Liver (tissue), 9 donors: ENCODE data around the gene SUCLG2. TPM values are rescaled to one million over a fixed set of nuclear protein-coding genes. Genes with fewer than 3 reads are reported as not detected.

ENCODE experiments used
- DNase-seq: peaks from one replicate; pipeline ENCODE4 v3.0.0-alpha.2; 2017; ENCODE audit warnings: low spot score
- H3K27ac ChIP-seq, 2 donors: one replicate each; pipeline ENCODE4 v1.7.0; 2013; ENCODE audit warnings: inconsistent platforms in 2 of 2, low read length in 2 of 2, control low read depth in 1 of 2, low read depth in 1 of 2, mild to moderate bottlenecking in 1 of 2
- H3K27me3 ChIP-seq, 4 donors: one replicate each; pipeline versions ENCODE4 v1.6.1 to v1.7.0; 2013; ENCODE audit warnings: low read length in 3 of 4, inconsistent platforms in 1 of 4, mild to moderate bottlenecking in 1 of 4, moderate library complexity in 1 of 4; ENCODE audit not compliant: control insufficient read depth in 4 of 4, insufficient read depth in 4 of 4
- H3K36me3 ChIP-seq, 4 donors: one replicate each; pipeline versions ENCODE4 v1.6.1 to v1.7.0; 2013; ENCODE audit warnings: low read length in 3 of 4, mild to moderate bottlenecking in 3 of 4, low read depth in 1 of 4, moderate library complexity in 1 of 4; ENCODE audit not compliant: control insufficient read depth in 4 of 4, insufficient read depth in 3 of 4
- H3K4me1 ChIP-seq, 4 donors: one replicate each; pipeline versions ENCODE4 v1.6.1 to v1.7.0; 2013; ENCODE audit warnings: low read length in 3 of 4, mild to moderate bottlenecking in 3 of 4, moderate library complexity in 1 of 4; ENCODE audit not compliant: control insufficient read depth in 4 of 4, insufficient read depth in 4 of 4
- H3K4me3 ChIP-seq, 3 donors: one replicate each; pipeline versions ENCODE4 v1.6.1 to v1.7.0; 2013; ENCODE audit warnings: low read length in 3 of 3, control low read depth in 1 of 3, low read depth in 1 of 3, mild to moderate bottlenecking in 1 of 3
- H3K9ac ChIP-seq, 2 donors: one replicate each; pipeline ENCODE4 v1.7.0; 2013; ENCODE audit warnings: low read length in 2 of 2, mild to moderate bottlenecking in 2 of 2, moderate library complexity in 2 of 2, control low read depth in 1 of 2, low read depth in 1 of 2
- H3K9me3 ChIP-seq, 4 donors: one replicate each; pipeline versions ENCODE4 v1.6.1 to v1.7.0; 2013; ENCODE audit warnings: low read length in 3 of 4; ENCODE audit not compliant: control insufficient read depth in 4 of 4
- EGR1 ChIP-seq, 2 donors: IDR thresholded peaks; 2 replicates each; pipeline ENCODE4 v1.6.1; 2016 to 2018; ENCODE audit warnings: antibody characterized with exemption in 2 of 2, low read depth in 2 of 2
- FOXA1 ChIP-seq: IDR thresholded peaks from 2 replicates; pipeline ENCODE4 v1.6.1; 2016; ENCODE audit warnings: antibody characterized with exemption
- FOXA2 ChIP-seq: IDR thresholded peaks from 2 replicates; pipeline ENCODE4 v1.6.1; 2016; ENCODE audit warnings: antibody characterized with exemption
- GABPA ChIP-seq, 2 donors: IDR thresholded peaks in 1 of 2; conservative IDR thresholded peaks in 1 of 2; 2 replicates each; pipeline ENCODE4 v1.6.1; 2016; ENCODE audit warnings: antibody characterized with exemption in 2 of 2, mild to moderate bottlenecking in 1 of 2, moderate library complexity in 1 of 2
- HNF4A ChIP-seq, 2 donors: conservative IDR thresholded peaks; 2 replicates each; pipeline ENCODE4 v1.6.1; 2016; ENCODE audit warnings: antibody characterized with exemption in 2 of 2, mild to moderate bottlenecking in 2 of 2
- HNF4G ChIP-seq: IDR thresholded peaks from 2 replicates; pipeline ENCODE4 v1.6.1; 2016; ENCODE audit warnings: antibody characterized with exemption
- JUND ChIP-seq, 2 donors: IDR thresholded peaks; 2 replicates each; pipeline ENCODE4 v1.6.1; 2016; ENCODE audit warnings: antibody characterized with exemption in 2 of 2
- NR2F2 ChIP-seq: IDR thresholded peaks from 2 replicates; pipeline ENCODE4 v1.6.1; 2016; ENCODE audit warnings: antibody characterized with exemption
- RAD21 ChIP-seq, 2 donors: IDR thresholded peaks; 2 replicates each; pipeline ENCODE4 v1.6.1; 2016; ENCODE audit warnings: antibody characterized with exemption in 2 of 2, mild to moderate bottlenecking in 2 of 2
- RXRA ChIP-seq, 2 donors: IDR thresholded peaks; 2 replicates each; pipeline ENCODE4 v1.6.1; 2017 to 2018; ENCODE audit warnings: antibody characterized with exemption in 2 of 2, mild to moderate bottlenecking in 1 of 2
- SP1 ChIP-seq: IDR thresholded peaks from 2 replicates; pipeline ENCODE4 v1.6.1; 2018; ENCODE audit warnings: antibody characterized with exemption, mild to moderate bottlenecking
- TAF1 ChIP-seq: conservative IDR thresholded peaks from 2 replicates; pipeline ENCODE4 v1.6.1; 2016; ENCODE audit warnings: antibody characterized with exemption, mild to moderate bottlenecking
- YY1 ChIP-seq: IDR thresholded peaks from 2 replicates; pipeline ENCODE4 v1.6.1; 2016; ENCODE audit warnings: antibody characterized with exemption, mild to moderate bottlenecking
- whole genome bisulfite sequencing: extraction: QIAGEN DNeasy Blood & Tissue Kit; methylation state at CpG from one replicate; pipeline ENCODE4 v1.1.7; 2013; 5-methylcytosine and 5-hydroxymethylcytosine counted together
- polyA plus RNA-seq, 2 donors: library from polyadenylated mRNA; stranded (reverse) in 1 of 2; unstranded in 1 of 2; fragments of 200-250 nt in 1 of 2; fragments of >200 nt in 1 of 2; fragmentation: Nextera tagmentation in 1 of 2; extraction: Ambion mirVana in 1 of 2; gene quantifications; one replicate each; pipeline versions ENCODE4 v1.2.1 to v1.2.3, GENCODE V29; 2013 to 2015
- total RNA-seq, 2 donors: library from RNA; depleted of rRNA; stranded (reverse); fragments of >200 nt; gene quantifications; one replicate each; pipeline ENCODE4 v1.2.3, GENCODE V29; 2014
- TF ChIP-seq, protein P1 (sequence below): IDR thresholded peaks from 2 replicates; pipeline ENCODE4 v1.6.1; 2016; ENCODE audit warnings: antibody characterized with exemption
- TF ChIP-seq, protein P2 (sequence below): IDR thresholded peaks from 2 replicates; pipeline ENCODE4 v1.6.1; 2016; ENCODE audit warnings: antibody characterized with exemption, mild to moderate bottlenecking
- TF ChIP-seq, protein P3 (sequence below): IDR thresholded peaks from 2 replicates; pipeline ENCODE4 v1.6.1; 2016; ENCODE audit warnings: antibody characterized with exemption
- TF ChIP-seq, protein P4 (sequence below): fragments of 150-350 bp; IDR thresholded peaks from 2 replicates; pipeline ENCODE4 v1.5.1; 2017; ENCODE audit warnings: improper control_type of control experiment, low read depth, low read length; ENCODE audit not compliant: missing input control
- TF ChIP-seq, protein P5 (sequence below): IDR thresholded peaks from 2 replicates; pipeline ENCODE4 v1.6.1; 2016; ENCODE audit warnings: antibody characterized with exemption
- donor health status: healthy.
- donor health status: healthy.
- donor health status: healthy.
- donor health status: healthy.
- donor health status: healthy.

SUCLG2 gene
- total and polyA plus RNA-seq, 4 donors = 45.3 to 114 (median 92.8) TPM

DNA sequence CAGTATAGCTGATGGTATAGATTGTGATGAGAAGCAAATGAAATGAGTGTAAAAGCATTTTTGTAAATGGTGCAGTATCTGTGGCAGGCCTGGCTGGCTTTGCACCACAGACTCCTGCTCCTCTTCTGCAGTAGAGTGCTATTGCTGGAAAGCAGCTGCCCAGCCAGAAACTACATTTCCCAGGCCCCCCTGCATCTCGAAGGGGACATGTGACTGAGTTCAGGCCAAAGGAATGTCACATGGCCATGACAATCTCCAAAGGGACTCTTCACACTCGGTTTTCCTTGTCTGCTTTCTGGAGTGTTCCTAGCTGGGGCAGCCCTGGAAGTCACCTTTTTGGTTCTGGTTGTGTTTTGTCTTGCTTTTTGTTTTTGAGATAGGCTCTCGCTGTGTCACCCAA lies 277.1 kb downstream of the SUCLG2 start:
- H3K36me3 ChIP-seq = peaks cover 0 to 14% (median 8%) of the 10 kb centered on the region in 4 donors
- no peak overlapping the region for H3K4me3 ChIP-seq
- no peak overlapping the region for H3K27ac ChIP-seq
- no peak for DNase-seq
- no peaks in the 10 kb centered on the region for H3K4me1 ChIP-seq
- no peaks in the 10 kb centered on the region for H3K27me3 ChIP-seq
- no peak for TF ChIP-seq FOXA2
- no peak for TF ChIP-seq EGR1 (IDR thresholded peaks at IDR 0.05; ENCODE audit: low read depth in 2 of 2)
- TF ChIP-seq, protein P1, sequence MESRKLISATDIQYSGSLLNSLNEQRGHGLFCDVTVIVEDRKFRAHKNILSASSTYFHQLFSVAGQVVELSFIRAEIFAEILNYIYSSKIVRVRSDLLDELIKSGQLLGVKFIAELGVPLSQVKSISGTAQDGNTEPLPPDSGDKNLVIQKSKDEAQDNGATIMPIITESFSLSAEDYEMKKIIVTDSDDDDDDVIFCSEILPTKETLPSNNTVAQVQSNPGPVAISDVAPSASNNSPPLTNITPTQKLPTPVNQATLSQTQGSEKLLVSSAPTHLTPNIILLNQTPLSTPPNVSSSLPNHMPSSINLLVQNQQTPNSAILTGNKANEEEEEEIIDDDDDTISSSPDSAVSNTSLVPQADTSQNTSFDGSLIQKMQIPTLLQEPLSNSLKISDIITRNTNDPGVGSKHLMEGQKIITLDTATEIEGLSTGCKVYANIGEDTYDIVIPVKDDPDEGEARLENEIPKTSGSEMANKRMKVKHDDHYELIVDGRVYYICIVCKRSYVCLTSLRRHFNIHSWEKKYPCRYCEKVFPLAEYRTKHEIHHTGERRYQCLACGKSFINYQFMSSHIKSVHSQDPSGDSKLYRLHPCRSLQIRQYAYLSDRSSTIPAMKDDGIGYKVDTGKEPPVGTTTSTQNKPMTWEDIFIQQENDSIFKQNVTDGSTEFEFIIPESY = no peak
- TF ChIP-seq, protein P2, sequence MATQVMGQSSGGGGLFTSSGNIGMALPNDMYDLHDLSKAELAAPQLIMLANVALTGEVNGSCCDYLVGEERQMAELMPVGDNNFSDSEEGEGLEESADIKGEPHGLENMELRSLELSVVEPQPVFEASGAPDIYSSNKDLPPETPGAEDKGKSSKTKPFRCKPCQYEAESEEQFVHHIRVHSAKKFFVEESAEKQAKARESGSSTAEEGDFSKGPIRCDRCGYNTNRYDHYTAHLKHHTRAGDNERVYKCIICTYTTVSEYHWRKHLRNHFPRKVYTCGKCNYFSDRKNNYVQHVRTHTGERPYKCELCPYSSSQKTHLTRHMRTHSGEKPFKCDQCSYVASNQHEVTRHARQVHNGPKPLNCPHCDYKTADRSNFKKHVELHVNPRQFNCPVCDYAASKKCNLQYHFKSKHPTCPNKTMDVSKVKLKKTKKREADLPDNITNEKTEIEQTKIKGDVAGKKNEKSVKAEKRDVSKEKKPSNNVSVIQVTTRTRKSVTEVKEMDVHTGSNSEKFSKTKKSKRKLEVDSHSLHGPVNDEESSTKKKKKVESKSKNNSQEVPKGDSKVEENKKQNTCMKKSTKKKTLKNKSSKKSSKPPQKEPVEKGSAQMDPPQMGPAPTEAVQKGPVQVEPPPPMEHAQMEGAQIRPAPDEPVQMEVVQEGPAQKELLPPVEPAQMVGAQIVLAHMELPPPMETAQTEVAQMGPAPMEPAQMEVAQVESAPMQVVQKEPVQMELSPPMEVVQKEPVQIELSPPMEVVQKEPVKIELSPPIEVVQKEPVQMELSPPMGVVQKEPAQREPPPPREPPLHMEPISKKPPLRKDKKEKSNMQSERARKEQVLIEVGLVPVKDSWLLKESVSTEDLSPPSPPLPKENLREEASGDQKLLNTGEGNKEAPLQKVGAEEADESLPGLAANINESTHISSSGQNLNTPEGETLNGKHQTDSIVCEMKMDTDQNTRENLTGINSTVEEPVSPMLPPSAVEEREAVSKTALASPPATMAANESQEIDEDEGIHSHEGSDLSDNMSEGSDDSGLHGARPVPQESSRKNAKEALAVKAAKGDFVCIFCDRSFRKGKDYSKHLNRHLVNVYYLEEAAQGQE = no peak
- TF ChIP-seq SP1 = no peak
- TF ChIP-seq, protein P3, sequence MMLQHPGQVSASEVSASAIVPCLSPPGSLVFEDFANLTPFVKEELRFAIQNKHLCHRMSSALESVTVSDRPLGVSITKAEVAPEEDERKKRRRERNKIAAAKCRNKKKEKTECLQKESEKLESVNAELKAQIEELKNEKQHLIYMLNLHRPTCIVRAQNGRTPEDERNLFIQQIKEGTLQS = no peak
- TF ChIP-seq FOXA1 = no peak
- TF ChIP-seq HNF4G = no peak
- TF ChIP-seq, protein P4, sequence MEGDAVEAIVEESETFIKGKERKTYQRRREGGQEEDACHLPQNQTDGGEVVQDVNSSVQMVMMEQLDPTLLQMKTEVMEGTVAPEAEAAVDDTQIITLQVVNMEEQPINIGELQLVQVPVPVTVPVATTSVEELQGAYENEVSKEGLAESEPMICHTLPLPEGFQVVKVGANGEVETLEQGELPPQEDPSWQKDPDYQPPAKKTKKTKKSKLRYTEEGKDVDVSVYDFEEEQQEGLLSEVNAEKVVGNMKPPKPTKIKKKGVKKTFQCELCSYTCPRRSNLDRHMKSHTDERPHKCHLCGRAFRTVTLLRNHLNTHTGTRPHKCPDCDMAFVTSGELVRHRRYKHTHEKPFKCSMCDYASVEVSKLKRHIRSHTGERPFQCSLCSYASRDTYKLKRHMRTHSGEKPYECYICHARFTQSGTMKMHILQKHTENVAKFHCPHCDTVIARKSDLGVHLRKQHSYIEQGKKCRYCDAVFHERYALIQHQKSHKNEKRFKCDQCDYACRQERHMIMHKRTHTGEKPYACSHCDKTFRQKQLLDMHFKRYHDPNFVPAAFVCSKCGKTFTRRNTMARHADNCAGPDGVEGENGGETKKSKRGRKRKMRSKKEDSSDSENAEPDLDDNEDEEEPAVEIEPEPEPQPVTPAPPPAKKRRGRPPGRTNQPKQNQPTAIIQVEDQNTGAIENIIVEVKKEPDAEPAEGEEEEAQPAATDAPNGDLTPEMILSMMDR = no peak
- H3K9ac ChIP-seq = no peak overlapping the region
- WGBS = 79% methylated on average over 3 of the region's 3 CpGs
- no peaks in the 10 kb centered on the region for H3K9me3 ChIP-seq

DNA sequence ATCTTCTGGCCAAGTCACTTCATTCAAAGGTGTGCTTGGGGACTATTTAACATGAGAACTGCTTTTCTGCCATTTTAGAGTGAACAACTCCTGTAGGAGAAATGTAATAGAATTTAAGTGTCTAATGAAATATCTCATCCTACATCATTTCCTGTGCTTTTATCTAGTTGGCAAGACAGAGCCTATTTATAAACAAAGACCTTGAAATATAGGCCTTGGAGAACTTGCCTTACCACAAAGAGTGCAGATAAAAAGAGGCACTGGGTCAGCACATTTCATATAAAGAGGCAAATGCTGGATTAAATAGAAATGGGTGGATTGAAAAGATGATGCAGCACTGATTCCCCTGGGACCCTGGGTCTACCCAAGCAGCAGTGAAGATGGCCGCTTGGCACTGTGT lies 278.0 kb downstream of the SUCLG2 start:
- Histone ChIP-seq H3K27ac (no peak overlapping the region), H3K4me1 (no peaks in the 10 kb centered on the region), H3K4me3 (no peak overlapping the region), H3K36me3 (peaks cover 0 to 15% (median 10%) of the 10 kb centered on the region in 4 donors), H3K9me3 (no peaks in the 10 kb centered on the region), H3K9ac (no peak overlapping the region), H3K27me3 (no peaks in the 10 kb centered on the region)
- no peak for DNase-seq
- WGBS = 100% methylated on average over 1 of the region's 1 CpG
- TF ChIP-seq HNF4G = no peak
- no peak for TF ChIP-seq SP1
- TF ChIP-seq, protein P1 = no peak
- no peak for TF ChIP-seq JUND (IDR thresholded peaks at IDR 0.05)
- TF ChIP-seq, protein P4 = no peak
- TF ChIP-seq NR2F2 = no peak
- TF ChIP-seq RXRA (IDR thresholded peaks at IDR 0.05) = no peak
- TF ChIP-seq, protein P3 = no peak
- TF ChIP-seq TAF1 = no peak
- TF ChIP-seq FOXA1 = no peak
- TF ChIP-seq, protein P5, sequence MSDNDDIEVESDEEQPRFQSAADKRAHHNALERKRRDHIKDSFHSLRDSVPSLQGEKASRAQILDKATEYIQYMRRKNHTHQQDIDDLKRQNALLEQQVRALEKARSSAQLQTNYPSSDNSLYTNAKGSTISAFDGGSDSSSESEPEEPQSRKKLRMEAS = no peak
- TF ChIP-seq HNF4A (conservative IDR thresholded peaks at IDR 0.05) = no peak
- no peak for TF ChIP-seq FOXA2
- no peak for TF ChIP-seq GABPA (IDR thresholded peaks at IDR 0.05 in 1 of 2, conservative IDR thresholded peaks at IDR 0.05 in 1 of 2)
- TF ChIP-seq YY1 = no peak
- no peak for TF ChIP-seq RAD21 (IDR thresholded peaks at IDR 0.05)
- no peak for TF ChIP-seq EGR1 (IDR thresholded peaks at IDR 0.05; ENCODE audit: low read depth in 2 of 2)
